GM23248 (cell line): ENCODE results near the gene RBP5.

Experiments used
- EZH2 ChIP-seq: fragments of 200-600 bp; sonication (generic); IDR thresholded peaks from 2 replicates; pipeline ENCODE4 v1.6.1; 2018; ENCODE audit warnings: antibody characterized with exemption, mild to moderate bottlenecking; ENCODE audit not compliant: insufficient read depth, poor library complexity, severe bottlenecking
- EZH2phosphoT487 ChIP-seq: fragments of 200-600 bp; sonication (generic); IDR thresholded peaks from 2 replicates; pipeline ENCODE4 v1.6.1; 2018; ENCODE audit warnings: antibody characterized with exemption, moderate library complexity, mild to moderate bottlenecking, low read depth; ENCODE audit not compliant: insufficient read depth

DNA sequence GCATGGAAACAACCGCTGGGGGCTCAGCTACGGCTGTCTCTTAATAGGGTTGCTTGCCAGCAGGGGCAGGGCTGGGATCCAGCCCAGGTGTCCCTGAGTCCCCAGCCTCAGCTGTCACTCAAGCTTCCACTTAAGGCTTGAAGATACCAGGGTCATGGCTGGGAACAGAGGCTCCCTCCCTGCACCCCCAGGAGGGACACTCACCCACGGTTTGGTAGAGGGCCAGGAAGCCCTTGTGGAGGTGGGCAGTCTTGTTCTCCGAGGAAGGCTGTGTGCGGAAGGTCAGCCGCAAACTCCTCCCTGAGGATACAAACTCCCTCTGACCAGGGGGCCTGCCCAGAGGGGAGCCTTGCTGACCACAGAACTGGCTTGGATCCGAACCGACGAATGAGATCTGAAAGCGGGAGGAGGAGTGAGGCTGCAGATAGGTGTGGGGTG is 27.0 kb downstream of the RBP5 start:
- TF ChIP-seq EZH2 (no peak), EZH2phosphoT487 (no peak)
